Islet precursor cell (in vitro differentiated cells): ENCODE data around the gene CSNK1A1L.
A peak's percentile ranks its signal among the peaks of the same experiment; 100 is the strongest.

Experiments
- DNase-seq: peaks from one replicate; pipeline ENCODE4 v3.0.0-alpha.2; 2018

The CSNK1A1L gene

GRCh38 chr13:37106642-37107041, 1.2 kb upstream of the CSNK1A1L start:
- no peak for DNase-seq

GRCh38 chr13:37102896-37103295, 2.6 kb downstream of the CSNK1A1L start:
- no peak for DNase-seq

GRCh38 chr13:37101201-37101600, 4.3 kb downstream of the CSNK1A1L start:
- no peak for DNase-seq

GRCh38 chr13:37100731-37101130, 4.7 kb downstream of the CSNK1A1L start:
- no peak for DNase-seq

GRCh38 chr13:37097076-37097475, 8.4 kb downstream of the CSNK1A1L start:
- DNase-seq, result no peak

- no peak for DNase-seq
Measured at GRCh38 chr13:37094840-37095239, 10.6 kb downstream of the CSNK1A1L start.

- no peak for DNase-seq
Measured at GRCh38 chr13:37094099-37094498, 11.4 kb downstream of the CSNK1A1L start.

GRCh38 chr13:37091835-37092234, 13.6 kb downstream of the CSNK1A1L start:
- no peak for DNase-seq

GRCh38 chr13:37090912-37091311, 14.6 kb downstream of the CSNK1A1L start:
- no peak for DNase-seq

GRCh38 chr13:37089495-37089894, 16.0 kb downstream of the CSNK1A1L start:
- DNase-seq, result no peak

GRCh38 chr13:37087486-37087885, 18.0 kb downstream of the CSNK1A1L start:
- no peak for DNase-seq

GRCh38 chr13:37085606-37086005, 19.9 kb downstream of the CSNK1A1L start:
- no peak for DNase-seq

- no peak for DNase-seq
Measured at GRCh38 chr13:37076818-37077217, 28.6 kb downstream of the CSNK1A1L start.

GRCh38 chr13:37075164-37075563, 30.3 kb downstream of the CSNK1A1L start:
- no peak for DNase-seq

- DNase-seq, result no peak
Measured at GRCh38 chr13:37074703-37075102, 30.8 kb downstream of the CSNK1A1L start.

GRCh38 chr13:37072024-37072423, 33.4 kb downstream of the CSNK1A1L start:
- no peak for DNase-seq

- no peak for DNase-seq
Measured at GRCh38 chr13:37070956-37071355, 34.5 kb downstream of the CSNK1A1L start.

GRCh38 chr13:37070145-37070695, 35.2 kb downstream of the CSNK1A1L start:
- DNase-seq, result no peak

- DNase-seq, result no peak
Measured at GRCh38 chr13:37069597-37070103, 35.8 kb downstream of the CSNK1A1L start.

GRCh38 chr13:37068962-37069361, 36.5 kb downstream of the CSNK1A1L start:
- DNase-seq, result no peak

- DNase-seq, result no peak
Measured at GRCh38 chr13:37067874-37068273, 37.6 kb downstream of the CSNK1A1L start.

GRCh38 chr13:37065890-37066526, 39.5 kb downstream of the CSNK1A1L start:
- DNase-seq, result no peak

GRCh38 chr13:37059848-37060192, 45.6 kb downstream of the CSNK1A1L start:
- no peak for DNase-seq

- peak; percentile 97 for DNase-seq
Measured at GRCh38 chr13:37058910-37059847, 46.3 kb downstream of the CSNK1A1L start, which contains the start of gene SUPT20H. TSS of gene SUPT20H (minus strand) at chr13:37059688. CDS start at chr13:37051490, 8,198 bp downstream.
